Mucosa of descending colon (tissue), 3 donors: Measurements from ENCODE around the gene TMEM79. TPM values are rescaled to one million over a fixed set of nuclear protein-coding genes. Genes with fewer than 3 reads are reported as not detected.

Source experiments
- ATAC-seq: fragments of 200-7000 bp; cut with Tn5 transposase; one replicate; pipeline ENCODE4 v1.9.1; 2020; ENCODE audit warnings: mild to moderate bottlenecking, moderate library complexity
- DNase-seq, 3 donors: peaks; one replicate each; pipeline ENCODE4 v3.0.0-alpha.2; 2020
- H3K36me3 ChIP-seq: fragments of 200-600 bp; one replicate; pipeline ENCODE4 v1.8.0; 2021; ENCODE audit warnings: low read depth, mild to moderate bottlenecking
- H3K4me1 ChIP-seq: fragments of 200-600 bp; one replicate; pipeline ENCODE4 v1.8.0; 2021; ENCODE audit warnings: low read depth, mild to moderate bottlenecking
- H3K4me3 ChIP-seq: fragments of 200-600 bp; one replicate; pipeline ENCODE4 v1.8.0; 2021; ENCODE audit warnings: mild to moderate bottlenecking
- H3K9me3 ChIP-seq: fragments of 200-600 bp; one replicate; pipeline ENCODE4 v1.8.0; 2021; ENCODE audit warnings: mild to moderate bottlenecking
- intact Hi-C, 2 donors: fragments of 100-400 bp; cut with DNase I in 1 of 2; cut with micrococcal nuclease in 1 of 2; formaldehyde crosslinking; loops; one replicate each; pipeline versions ENCODE4 v1.11.0 to v1.11.1; 2022; cut with DNase I, micrococcal nuclease
- total RNA-seq, 3 donors: library from RNA; stranded (reverse); fragmentation: NEBNext Ultra II Directional in 2 of 3; extraction: Animal tissue kit (Norgen Biotek cat#: 25700) in 2 of 3; gene quantifications; one replicate each; pipeline versions ENCODE4 v1.2.1 to v1.2.4, GENCODE V29; 2021 to 2023
- TF ChIP-seq, protein P1 (sequence below): fragments of 200-600 bp; IDR thresholded peaks from one replicate; pipeline ENCODE4 v1.8.0; 2022; ENCODE audit warnings: antibody characterized with exemption, mild to moderate bottlenecking
- donor health status: DM: no; HTN: no; CAD: no; lungs with moderate emphysema.
- donor health status: DM: no; HTN: no; CAD: no.
- donor health status: DM: no; HTN: yes; CAD: no.

Gene TMEM79
- total RNA-seq, 3 donors from 2014 or later = 3.9 to 6.0 (median 4.1) TPM

DNA sequence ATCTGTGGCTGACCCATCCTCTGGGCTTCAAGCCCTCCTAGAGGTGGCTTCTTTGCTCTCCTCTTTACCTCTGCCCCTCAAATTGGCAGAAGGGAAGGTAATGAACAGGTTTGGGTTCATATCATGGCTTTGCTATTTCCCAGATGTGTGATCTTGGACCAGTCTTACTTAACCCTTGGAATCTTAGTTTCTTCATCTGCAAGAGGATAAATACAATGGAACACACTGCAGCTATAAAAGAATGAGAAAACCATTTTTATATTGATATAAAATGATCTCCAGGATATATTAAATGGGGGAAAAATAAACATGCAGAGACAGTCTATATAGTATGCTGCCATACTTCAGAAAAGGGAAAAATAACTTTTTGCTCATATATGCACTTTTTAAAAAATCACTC, 5.7 kb downstream of the TMEM79 start:
- ATAC-seq = no peak
- H3K36me3 ChIP-seq = no peaks in the 10 kb centered on the region
- intact Hi-C loops = no loop called here
- no peak overlapping the region for H3K4me3 ChIP-seq
- H3K9me3 ChIP-seq = no peaks in the 10 kb centered on the region
- H3K4me1 ChIP-seq = no peaks in the 10 kb centered on the region
- no peak for DNase-seq
- TF ChIP-seq, protein P1, sequence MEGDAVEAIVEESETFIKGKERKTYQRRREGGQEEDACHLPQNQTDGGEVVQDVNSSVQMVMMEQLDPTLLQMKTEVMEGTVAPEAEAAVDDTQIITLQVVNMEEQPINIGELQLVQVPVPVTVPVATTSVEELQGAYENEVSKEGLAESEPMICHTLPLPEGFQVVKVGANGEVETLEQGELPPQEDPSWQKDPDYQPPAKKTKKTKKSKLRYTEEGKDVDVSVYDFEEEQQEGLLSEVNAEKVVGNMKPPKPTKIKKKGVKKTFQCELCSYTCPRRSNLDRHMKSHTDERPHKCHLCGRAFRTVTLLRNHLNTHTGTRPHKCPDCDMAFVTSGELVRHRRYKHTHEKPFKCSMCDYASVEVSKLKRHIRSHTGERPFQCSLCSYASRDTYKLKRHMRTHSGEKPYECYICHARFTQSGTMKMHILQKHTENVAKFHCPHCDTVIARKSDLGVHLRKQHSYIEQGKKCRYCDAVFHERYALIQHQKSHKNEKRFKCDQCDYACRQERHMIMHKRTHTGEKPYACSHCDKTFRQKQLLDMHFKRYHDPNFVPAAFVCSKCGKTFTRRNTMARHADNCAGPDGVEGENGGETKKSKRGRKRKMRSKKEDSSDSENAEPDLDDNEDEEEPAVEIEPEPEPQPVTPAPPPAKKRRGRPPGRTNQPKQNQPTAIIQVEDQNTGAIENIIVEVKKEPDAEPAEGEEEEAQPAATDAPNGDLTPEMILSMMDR = no peak

DNA sequence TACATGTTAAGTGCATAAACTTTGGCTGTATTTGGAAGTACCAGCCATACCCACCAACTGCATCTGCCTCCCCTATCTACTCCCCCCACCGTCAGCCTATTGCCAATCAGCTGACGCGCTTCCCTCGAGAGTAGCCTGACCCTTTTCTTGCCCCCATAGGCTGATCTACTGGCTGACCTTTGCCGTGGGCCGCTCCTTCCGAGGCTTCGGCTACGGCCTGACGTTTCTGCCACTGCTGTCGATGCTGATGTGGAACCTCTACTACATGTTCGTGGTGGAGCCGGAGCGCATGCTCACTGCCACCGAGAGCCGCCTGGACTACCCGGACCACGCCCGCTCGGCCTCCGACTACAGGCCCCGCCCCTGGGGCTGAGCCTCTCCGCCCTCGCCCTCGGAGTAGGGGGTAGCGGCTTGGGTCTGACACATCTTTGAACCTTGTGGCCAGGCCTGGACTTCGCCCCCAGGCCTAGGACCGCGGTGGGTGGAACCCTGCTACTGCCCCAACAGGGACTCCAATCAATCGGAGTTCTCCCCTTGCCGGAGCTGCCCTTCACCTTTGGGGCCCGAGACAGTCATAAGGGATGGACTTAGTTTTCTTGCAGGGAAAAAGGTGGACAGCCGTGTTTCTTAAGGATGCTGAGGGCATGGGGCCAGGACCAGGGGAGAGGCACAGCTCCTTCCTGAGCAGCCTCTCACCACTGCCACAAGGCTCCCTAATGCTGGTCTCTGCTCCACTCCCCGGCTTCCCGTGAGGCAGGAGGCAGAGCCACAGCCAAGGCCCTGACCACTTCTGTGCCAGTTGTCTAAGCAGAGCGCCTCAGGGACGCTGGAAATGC, 7.3 kb downstream of the TMEM79 start:
- H3K4me1 ChIP-seq = no peaks in the 10 kb centered on the region

GRCh38 chr1:156293098-156293434, 8.9 kb downstream of the TMEM79 start:
- no peaks in the 10 kb centered on the region for H3K4me1 ChIP-seq
- ATAC-seq (no peak), DNase-seq (no peak)
- no peaks in the 10 kb centered on the region for H3K9me3 ChIP-seq
- H3K36me3 ChIP-seq = no peaks in the 10 kb centered on the region
- intact Hi-C loops = no loop called here
- TF ChIP-seq, protein P1 = no peak
- no peak overlapping the region for H3K4me3 ChIP-seq

More for the DNA sequence above, 7.3 kb downstream of the TMEM79 start:
- Histone ChIP-seq H3K9me3 (no peaks in the 10 kb centered on the region), H3K4me3 (peak overlapping the region; percentile 6), H3K36me3 (no peaks in the 10 kb centered on the region)
- TF ChIP-seq, protein P1 = no peak
- ATAC-seq (peak; percentile 95), DNase-seq (peak; percentile 92 to 93 (median 92))
- intact Hi-C loops = no loop called here

- no peak for DNase-seq
- H3K4me1 ChIP-seq = no peaks in the 10 kb centered on the region
- intact Hi-C loops = no loop called here
- TF ChIP-seq, protein P1 = no peak
- H3K4me3 ChIP-seq = no peak overlapping the region
- no peak for ATAC-seq
- no peaks in the 10 kb centered on the region for H3K9me3 ChIP-seq
- H3K36me3 ChIP-seq = no peaks in the 10 kb centered on the region
Observed at GRCh38 chr1:156293895-156294294, 9.8 kb downstream of the TMEM79 start.

- Histone ChIP-seq H3K36me3 (no peaks in the 10 kb centered on the region), H3K4me3 (peak within 1 kb of the TSS; percentile 26), H3K9me3 (no peaks in the 10 kb centered on the region), H3K4me1 (no peaks in the 10 kb centered on the region)
- DNase-seq (peak; percentile 71 to 89 (median 77)), ATAC-seq (peak; percentile 77)
- intact Hi-C loops = no loop called here
- TF ChIP-seq, protein P1 = no peak
Observed at GRCh38 chr1:156295391-156295947, 11.3 kb downstream of the TMEM79 start, which contains the start of gene GLMP. GLMP (minus strand) TSS chr1:156295679; CDS start chr1:156295645, 34 bp downstream.
